Endothelial cell of umbilical vein (primary cell): ENCODE measurements around the gene ACAA2.

Experiments used
- EZH2 ChIP-seq: IDR thresholded peaks from 2 replicates; pipeline ENCODE4 v1.6.1; 2012; ENCODE audit warnings: borderline replicate concordance, low read depth, mild to moderate bottlenecking, moderate library complexity, low read length, inconsistent platforms; ENCODE audit not compliant: severe bottlenecking
- FOS ChIP-seq: IDR thresholded peaks from 2 replicates; pipeline ENCODE4 v1.6.1; 2011; ENCODE audit warnings: mild to moderate bottlenecking, low read length, moderate library complexity, borderline replicate concordance; ENCODE audit not compliant: insufficient read depth
- GATA2 ChIP-seq: IDR thresholded peaks from 2 replicates; pipeline ENCODE4 v1.7.0; 2011; ENCODE audit warnings: low read depth, mild to moderate bottlenecking, moderate library complexity, mixed read lengths, low read length; ENCODE audit not compliant: insufficient read length, insufficient read depth
- JUN ChIP-seq: IDR thresholded peaks from 2 replicates; pipeline ENCODE4 v1.6.1; 2011; ENCODE audit warnings: borderline replicate concordance, low read depth; ENCODE audit not compliant: insufficient read length, insufficient read depth
- MYC ChIP-seq: IDR thresholded peaks from one replicate; pipeline ENCODE4 v1.6.1; 2011; ENCODE audit warnings: mild to moderate bottlenecking, low read depth, low read length
- POLR2A ChIP-seq: IDR thresholded peaks from 2 replicates; pipeline ENCODE4 v1.6.1; 2012; ENCODE audit warnings: low read depth, mild to moderate bottlenecking, control low read depth, low read length
- POLR2AphosphoS5 ChIP-seq: IDR thresholded peaks from 2 replicates; pipeline ENCODE4 v1.6.1; 2012; ENCODE audit warnings: low read depth, mild to moderate bottlenecking, control low read depth, low read length, moderate library complexity; ENCODE audit not compliant: insufficient read depth
- TF ChIP-seq, protein P1 (sequence below), 2 donors: IDR thresholded peaks; 1 replicate in 1 of 2; 2 replicates in 1 of 2; pipeline ENCODE4 v1.5.1; 2011; ENCODE audit warnings: low read length in 2 of 2, mild to moderate bottlenecking in 2 of 2, moderate library complexity in 2 of 2, control low read depth in 1 of 2, inconsistent platforms in 1 of 2, low read depth in 1 of 2; ENCODE audit not compliant: insufficient read depth in 1 of 2; ENCODE audit errors: extremely low read depth in 1 of 2
- TF ChIP-seq, protein P2 (sequence below): IDR thresholded peaks from 2 replicates; pipeline ENCODE4 v1.6.1; 2011; ENCODE audit not compliant: insufficient read depth, insufficient read length

DNA sequence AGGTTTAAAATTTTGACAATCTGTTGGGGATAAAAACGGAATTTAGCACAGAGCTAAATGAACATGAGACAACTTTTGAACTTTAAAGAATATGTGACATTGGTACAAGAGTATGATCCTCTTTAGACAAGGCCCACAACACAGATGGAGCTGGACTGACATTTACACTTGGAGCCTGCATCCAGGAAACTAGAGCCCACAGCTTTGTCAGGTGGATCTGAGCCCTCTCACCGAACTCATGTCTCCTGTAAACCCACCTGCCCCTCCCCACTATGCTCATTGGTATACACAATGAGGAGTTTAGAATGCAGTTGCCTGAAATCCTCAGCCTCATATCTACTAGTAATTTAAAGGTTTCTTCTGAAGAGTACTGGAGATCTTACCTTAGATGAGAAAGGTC is 22.1 kb upstream of the ACAA2 start:
- TF ChIP-seq, protein P1, sequence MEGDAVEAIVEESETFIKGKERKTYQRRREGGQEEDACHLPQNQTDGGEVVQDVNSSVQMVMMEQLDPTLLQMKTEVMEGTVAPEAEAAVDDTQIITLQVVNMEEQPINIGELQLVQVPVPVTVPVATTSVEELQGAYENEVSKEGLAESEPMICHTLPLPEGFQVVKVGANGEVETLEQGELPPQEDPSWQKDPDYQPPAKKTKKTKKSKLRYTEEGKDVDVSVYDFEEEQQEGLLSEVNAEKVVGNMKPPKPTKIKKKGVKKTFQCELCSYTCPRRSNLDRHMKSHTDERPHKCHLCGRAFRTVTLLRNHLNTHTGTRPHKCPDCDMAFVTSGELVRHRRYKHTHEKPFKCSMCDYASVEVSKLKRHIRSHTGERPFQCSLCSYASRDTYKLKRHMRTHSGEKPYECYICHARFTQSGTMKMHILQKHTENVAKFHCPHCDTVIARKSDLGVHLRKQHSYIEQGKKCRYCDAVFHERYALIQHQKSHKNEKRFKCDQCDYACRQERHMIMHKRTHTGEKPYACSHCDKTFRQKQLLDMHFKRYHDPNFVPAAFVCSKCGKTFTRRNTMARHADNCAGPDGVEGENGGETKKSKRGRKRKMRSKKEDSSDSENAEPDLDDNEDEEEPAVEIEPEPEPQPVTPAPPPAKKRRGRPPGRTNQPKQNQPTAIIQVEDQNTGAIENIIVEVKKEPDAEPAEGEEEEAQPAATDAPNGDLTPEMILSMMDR (IDR thresholded peaks at IDR 0.05; ENCODE audit: extremely low read depth in 1 of 2, insufficient read depth in 1 of 2, low read depth in 1 of 2, low read length in 2 of 2), result no peak
- TF ChIP-seq POLR2AphosphoS5 (no peak), POLR2A (no peak), EZH2 (no peak), JUN (no peak), MYC (no peak), FOS (no peak), GATA2 (no peak)
- TF ChIP-seq, protein P2, sequence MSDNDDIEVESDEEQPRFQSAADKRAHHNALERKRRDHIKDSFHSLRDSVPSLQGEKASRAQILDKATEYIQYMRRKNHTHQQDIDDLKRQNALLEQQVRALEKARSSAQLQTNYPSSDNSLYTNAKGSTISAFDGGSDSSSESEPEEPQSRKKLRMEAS, result no peak
